Uterus (tissue), 4 donors: ENCODE measurements around the gene JAZF1. TPM values are rescaled to one million over a fixed set of nuclear protein-coding genes. Genes with fewer than 3 reads are reported as not detected.

Source experiments
- DNase-seq, 2 donors: peaks; one replicate each; pipeline ENCODE4 v3.0.0-alpha.2; 2019 to 2020
- H3K27ac ChIP-seq, 2 donors: fragments of 200-600 bp; sonication (generic); 1 replicate in 1 of 2; 2 replicates in 1 of 2; pipeline ENCODE4 v1.5.1; 2016 to 2018
- H3K27me3 ChIP-seq, 2 donors: fragments of 200-600 bp; sonication (generic); one replicate each; pipeline ENCODE4 v1.5.1; 2018 to 2019; ENCODE audit warnings: control low read depth in 1 of 2
- H3K36me3 ChIP-seq, 2 donors: fragments of 200-600 bp; sonication (generic); one replicate each; pipeline ENCODE4 v1.5.1; 2019; ENCODE audit warnings: control low read depth in 1 of 2
- H3K4me1 ChIP-seq, 2 donors: fragments of 200-600 bp; sonication (generic); one replicate each; pipeline ENCODE4 v1.5.1; 2018 to 2019; ENCODE audit warnings: control low read depth in 1 of 2
- H3K4me3 ChIP-seq, 2 donors: fragments of 200-600 bp; sonication (generic); 1 replicate in 1 of 2; 2 replicates in 1 of 2; pipeline ENCODE4 v1.5.1; 2018 to 2019; ENCODE audit warnings: mild to moderate bottlenecking in 1 of 2
- H3K9me3 ChIP-seq, 2 donors: fragments of 200-600 bp; sonication (generic); one replicate each; pipeline ENCODE4 v1.5.1; 2019; ENCODE audit warnings: control low read depth in 1 of 2
- CTCF ChIP-seq, 4 experiments: fragments of 200-600 bp in 2 of 4; fragments of 450-650 bp in 2 of 4; sonication (generic) in 2 of 4; IDR thresholded peaks; one replicate each; pipeline ENCODE4 v1.5.1; 2016 to 2019; ENCODE audit warnings: antibody characterized with exemption in 4 of 4, mild to moderate bottlenecking in 2 of 4, moderate library complexity in 1 of 4
- POLR2A ChIP-seq, 2 donors: fragments of 450-650 bp; IDR thresholded peaks; one replicate each; pipeline ENCODE4 v1.6.1; 2016; ENCODE audit warnings: antibody characterized with exemption in 2 of 2, mild to moderate bottlenecking in 1 of 2, moderate library complexity in 1 of 2
- intact Hi-C: fragments of 100-400 bp; cut with DNase I; formaldehyde crosslinking; loops from one replicate; pipeline ENCODE4 v1.15.1; 2023; ENCODE audit warnings: low total_unique reads
- total RNA-seq, 4 donors: library from RNA; depleted of rRNA in 3 of 4; stranded (reverse); fragments of >200 nt in 3 of 4; gene quantifications; one replicate each; pipeline versions ENCODE4 v1.1.0 to v1.2.4, GENCODE V29; 2014 to 2023
- donor health status: DM: yes; HTN: yes; CAD: no.

JAZF1 gene
- total RNA-seq, 4 donors from 2014 or later, result 27.6 to 58.5 (median 34.4) TPM

- Histone ChIP-seq H3K36me3 (no peaks in the 10 kb centered on the region), H3K27me3 (no peaks in the 10 kb centered on the region), H3K27ac (no peak overlapping the region), H3K9me3 (no peaks in the 10 kb centered on the region), H3K4me1 (no peaks in the 10 kb centered on the region), H3K4me3 (no peak overlapping the region)
- DNase-seq, result no peak
- TF ChIP-seq POLR2A (IDR thresholded peaks at IDR 0.05) (no peak), CTCF (IDR thresholded peaks at IDR 0.05) (no peak)
- intact Hi-C loops, result no loop called here
Observed at GRCh38 chr7:28008911-28009310, 171.7 kb downstream of the JAZF1 start.

DNA sequence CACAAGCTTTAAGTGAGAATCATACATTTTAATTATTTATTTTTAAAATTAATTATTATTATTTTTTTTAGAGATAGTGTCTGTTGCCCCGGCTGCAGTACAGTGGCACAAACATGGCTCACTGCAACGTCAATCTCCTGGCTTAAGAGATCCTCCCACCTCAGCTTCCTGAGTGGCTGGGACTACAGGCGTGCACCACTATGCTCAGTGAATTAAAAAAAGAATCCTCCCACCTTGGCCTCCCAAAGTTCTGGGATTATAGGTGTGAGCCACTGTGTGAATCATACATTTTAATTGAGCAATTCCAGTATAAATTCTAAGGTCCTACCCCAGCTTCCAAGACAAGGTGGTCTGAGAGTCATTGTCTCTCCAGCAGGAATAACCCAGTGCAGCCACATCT lies 172.4 kb downstream of the JAZF1 start:
- H3K4me1 ChIP-seq, result no peaks in the 10 kb centered on the region
- no peak overlapping the region for H3K27ac ChIP-seq
- H3K36me3 ChIP-seq, result no peaks in the 10 kb centered on the region
- no peak overlapping the region for H3K4me3 ChIP-seq
- TF ChIP-seq POLR2A (IDR thresholded peaks at IDR 0.05) (no peak), CTCF (IDR thresholded peaks at IDR 0.05) (no peak)
- no peaks in the 10 kb centered on the region for H3K27me3 ChIP-seq
- H3K9me3 ChIP-seq, result no peaks in the 10 kb centered on the region
- intact Hi-C loops, result no loop called here
- no peak for DNase-seq

- intact Hi-C loops, result no loop called here
- no peaks in the 10 kb centered on the region for H3K9me3 ChIP-seq
- H3K36me3 ChIP-seq, result no peaks in the 10 kb centered on the region
- no peak overlapping the region for H3K27ac ChIP-seq
- no peak for TF ChIP-seq CTCF (IDR thresholded peaks at IDR 0.05)
- no peak for TF ChIP-seq POLR2A (IDR thresholded peaks at IDR 0.05)
- H3K4me1 ChIP-seq, result no peaks in the 10 kb centered on the region
- no peak overlapping the region for H3K4me3 ChIP-seq
- no peaks in the 10 kb centered on the region for H3K27me3 ChIP-seq
- DNase-seq, result no peak
Observed at GRCh38 chr7:28006491-28006890, 174.1 kb downstream of the JAZF1 start.

- no peaks in the 10 kb centered on the region for H3K36me3 ChIP-seq
- H3K27me3 ChIP-seq, result no peaks in the 10 kb centered on the region
- TF ChIP-seq POLR2A (IDR thresholded peaks at IDR 0.05) (no peak), CTCF (IDR thresholded peaks at IDR 0.05) (no peak)
- no peaks in the 10 kb centered on the region for H3K9me3 ChIP-seq
- intact Hi-C loops, result no loop called here
- no peak overlapping the region for H3K27ac ChIP-seq
- DNase-seq, result no peak
- no peaks in the 10 kb centered on the region for H3K4me1 ChIP-seq
- H3K4me3 ChIP-seq, result no peak overlapping the region
Observed at GRCh38 chr7:28005847-28006231, 174.8 kb downstream of the JAZF1 start.

DNA sequence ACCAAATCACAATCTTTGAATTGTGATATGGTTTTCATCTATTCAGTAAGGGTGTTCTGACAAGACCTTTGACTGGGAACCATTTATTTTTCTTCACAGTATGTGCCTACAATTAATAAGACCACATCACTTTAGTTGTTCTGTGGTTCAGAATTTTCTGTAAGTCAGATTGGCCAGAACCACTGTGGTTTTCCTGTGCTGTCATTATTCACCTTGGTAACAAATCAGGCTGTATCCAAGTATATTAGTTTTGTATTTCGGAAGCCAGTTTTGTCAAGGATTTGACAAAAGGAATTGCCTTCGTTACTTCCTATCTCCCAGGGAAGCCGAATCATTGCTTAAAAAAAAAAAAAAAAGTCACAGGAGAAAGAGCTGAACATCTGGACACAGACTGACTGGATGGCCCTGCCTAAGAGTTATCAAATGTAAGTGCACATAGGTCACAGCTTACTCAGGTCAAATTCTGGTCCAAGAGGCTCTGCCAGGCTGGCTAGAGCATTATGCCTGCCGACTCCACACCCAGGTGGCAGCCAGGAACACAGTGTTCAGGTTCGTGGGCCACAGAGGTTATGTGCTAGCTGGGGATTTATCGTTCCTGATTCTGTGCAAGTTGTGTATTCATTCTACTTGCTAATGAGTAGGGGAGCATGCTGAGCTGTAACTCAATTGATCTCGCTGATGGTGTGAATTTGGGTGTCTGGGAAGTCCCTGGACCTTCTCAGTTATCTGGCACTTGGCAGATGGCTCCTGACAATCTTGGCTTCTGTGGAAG lies 175.3 kb downstream of the JAZF1 start:
- Histone ChIP-seq H3K4me1 (no peaks in the 10 kb centered on the region), H3K27me3 (no peaks in the 10 kb centered on the region), H3K27ac (no peak overlapping the region), H3K9me3 (no peaks in the 10 kb centered on the region), H3K4me3 (no peak overlapping the region), H3K36me3 (no peaks in the 10 kb centered on the region)
- TF ChIP-seq POLR2A (IDR thresholded peaks at IDR 0.05) (no peak), CTCF (IDR thresholded peaks at IDR 0.05) (no peak)
- intact Hi-C loops, result no loop called here
- DNase-seq, result no peak
